H1 (cell line): ENCODE data around the gene ATP6V1C2.

Experiments used
- CTCF ChIP-seq, 3 experiments: IDR thresholded peaks; 1 replicate in 2 of 3; 2 replicates in 1 of 3; pipeline versions ENCODE4 v1.5.1 to v1.6.1; 2011; ENCODE audit warnings: low read length in 3 of 3, mild to moderate bottlenecking in 3 of 3, inconsistent platforms in 2 of 3, low read depth in 1 of 3, moderate library complexity in 1 of 3; ENCODE audit not compliant: insufficient read depth in 1 of 3; ENCODE audit errors: control extremely low read depth in 1 of 3
- FOSL1 ChIP-seq: IDR thresholded peaks from 2 replicates; pipeline ENCODE4 v1.6.1; 2011; ENCODE audit warnings: mild to moderate bottlenecking, low read depth, low read length, moderate library complexity; ENCODE audit not compliant: insufficient read depth
- POU5F1 ChIP-seq: IDR thresholded peaks from 2 replicates; pipeline ENCODE4 v1.6.1; 2011; ENCODE audit warnings: low read depth, mild to moderate bottlenecking, low read length, moderate library complexity
- SIN3A ChIP-seq, 2 experiments: IDR thresholded peaks in 1 of 2; conservative IDR thresholded peaks in 1 of 2; 2 replicates each; pipeline ENCODE4 v1.6.1; 2011 to 2012; ENCODE audit warnings: low read length in 2 of 2, improper control_type of control experiment in 1 of 2, low read depth in 1 of 2, mild to moderate bottlenecking in 1 of 2
- SP1 ChIP-seq: IDR thresholded peaks from 2 replicates; pipeline ENCODE4 v1.6.1; 2011; ENCODE audit warnings: low read depth, low read length
- TCF12 ChIP-seq: IDR thresholded peaks from 2 replicates; pipeline ENCODE4 v1.6.1; 2011; ENCODE audit warnings: low read depth, mild to moderate bottlenecking, low read length

DNA sequence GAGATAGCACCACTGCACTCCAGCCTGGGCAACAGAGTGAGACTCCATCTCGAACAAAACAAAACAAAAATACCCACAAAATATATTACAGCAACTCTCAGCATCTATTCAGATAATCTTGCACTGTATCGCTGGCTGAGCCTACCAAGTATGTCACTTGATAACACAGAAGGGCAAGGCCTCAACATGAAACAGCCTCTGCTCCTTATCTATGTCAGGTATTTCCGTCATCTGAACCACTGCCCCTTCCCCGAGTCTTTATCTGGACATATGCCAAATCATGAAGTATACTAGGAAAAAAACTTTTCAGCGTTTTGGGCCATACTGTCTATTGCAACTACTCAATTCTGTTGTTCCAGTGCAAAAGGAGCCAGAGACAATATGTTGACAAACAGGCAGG is 73.4 kb downstream of the ATP6V1C2 start:
- TF ChIP-seq CTCF (IDR thresholded peaks at IDR 0.05; ENCODE audit: control extremely low read depth in 1 of 3, insufficient read depth in 1 of 3, low read depth in 1 of 3, low read length in 3 of 3) (no peak), SIN3A (conservative IDR thresholded peaks at IDR 0.05 in 1 of 2, IDR thresholded peaks at IDR 0.05 in 1 of 2; ENCODE audit: low read depth in 1 of 2, low read length in 2 of 2) (no peak), POU5F1 (no peak), SP1 (no peak), TCF12 (no peak), FOSL1 (no peak)
